Measurements from ENCODE around the gene POLH.

Gene POLH

DNA sequence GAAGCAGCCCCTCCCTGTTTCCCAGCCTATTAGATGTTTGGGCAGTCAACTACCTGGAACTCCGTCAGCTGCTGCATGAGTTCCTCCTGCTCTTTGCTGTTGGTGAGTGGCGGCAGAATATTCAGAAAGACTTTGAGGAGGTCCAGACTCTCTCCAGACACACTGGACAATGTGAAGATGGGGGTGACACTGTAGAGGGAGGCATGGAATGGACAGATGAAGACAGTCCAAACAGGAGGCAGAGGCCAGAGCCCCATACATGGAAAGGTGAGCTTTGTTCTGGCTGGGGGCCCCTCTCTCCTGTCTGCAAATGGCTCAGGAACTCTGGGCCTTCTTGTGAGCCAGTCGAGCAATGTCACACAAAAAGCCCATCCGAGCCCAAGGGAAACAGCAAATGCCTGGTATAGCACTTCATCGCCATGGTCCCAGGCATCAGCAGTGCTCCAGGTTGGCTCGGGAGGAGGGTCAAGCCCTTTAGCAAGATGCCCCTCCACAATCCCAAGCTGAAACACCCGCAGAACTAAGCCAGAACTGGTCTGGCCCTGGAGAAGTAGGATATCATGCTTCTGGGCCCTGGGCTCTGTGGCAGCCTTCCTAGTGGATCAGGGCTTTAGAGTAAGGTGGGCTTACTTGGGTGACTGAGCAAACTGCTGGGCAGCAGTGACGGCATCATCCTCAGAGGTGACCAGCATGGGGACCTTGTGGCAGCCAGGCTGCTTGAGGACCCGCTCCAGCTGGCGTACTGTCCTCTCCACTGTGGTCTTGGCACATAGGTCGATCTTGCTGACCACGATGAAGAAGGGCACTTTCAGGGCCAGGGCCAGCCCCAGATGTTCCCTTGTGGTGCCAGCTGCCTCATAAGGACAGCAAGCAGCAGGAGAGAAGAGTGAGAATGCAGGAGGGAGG, 48.1 kb downstream of the POLH start:
- TF ChIP-seq, protein P1, sequence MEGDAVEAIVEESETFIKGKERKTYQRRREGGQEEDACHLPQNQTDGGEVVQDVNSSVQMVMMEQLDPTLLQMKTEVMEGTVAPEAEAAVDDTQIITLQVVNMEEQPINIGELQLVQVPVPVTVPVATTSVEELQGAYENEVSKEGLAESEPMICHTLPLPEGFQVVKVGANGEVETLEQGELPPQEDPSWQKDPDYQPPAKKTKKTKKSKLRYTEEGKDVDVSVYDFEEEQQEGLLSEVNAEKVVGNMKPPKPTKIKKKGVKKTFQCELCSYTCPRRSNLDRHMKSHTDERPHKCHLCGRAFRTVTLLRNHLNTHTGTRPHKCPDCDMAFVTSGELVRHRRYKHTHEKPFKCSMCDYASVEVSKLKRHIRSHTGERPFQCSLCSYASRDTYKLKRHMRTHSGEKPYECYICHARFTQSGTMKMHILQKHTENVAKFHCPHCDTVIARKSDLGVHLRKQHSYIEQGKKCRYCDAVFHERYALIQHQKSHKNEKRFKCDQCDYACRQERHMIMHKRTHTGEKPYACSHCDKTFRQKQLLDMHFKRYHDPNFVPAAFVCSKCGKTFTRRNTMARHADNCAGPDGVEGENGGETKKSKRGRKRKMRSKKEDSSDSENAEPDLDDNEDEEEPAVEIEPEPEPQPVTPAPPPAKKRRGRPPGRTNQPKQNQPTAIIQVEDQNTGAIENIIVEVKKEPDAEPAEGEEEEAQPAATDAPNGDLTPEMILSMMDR (IDR thresholded peaks at IDR 0.05; ENCODE audit: control extremely low read depth, extremely low read depth, low read depth, missing control alignments), result no peak
- CTCF ChIA-PET, result interaction anchor here (2.4 to 2.9 kb wide), 2 partner anchors 10 to 16 kb away, joined by 6 to 10 read pairs; no protein-coding TSS in a partner anchor
- no peak for DNase-seq (ENCODE audit: extremely low spot score)
- POLR2A ChIA-PET, result no interaction called here

DNA sequence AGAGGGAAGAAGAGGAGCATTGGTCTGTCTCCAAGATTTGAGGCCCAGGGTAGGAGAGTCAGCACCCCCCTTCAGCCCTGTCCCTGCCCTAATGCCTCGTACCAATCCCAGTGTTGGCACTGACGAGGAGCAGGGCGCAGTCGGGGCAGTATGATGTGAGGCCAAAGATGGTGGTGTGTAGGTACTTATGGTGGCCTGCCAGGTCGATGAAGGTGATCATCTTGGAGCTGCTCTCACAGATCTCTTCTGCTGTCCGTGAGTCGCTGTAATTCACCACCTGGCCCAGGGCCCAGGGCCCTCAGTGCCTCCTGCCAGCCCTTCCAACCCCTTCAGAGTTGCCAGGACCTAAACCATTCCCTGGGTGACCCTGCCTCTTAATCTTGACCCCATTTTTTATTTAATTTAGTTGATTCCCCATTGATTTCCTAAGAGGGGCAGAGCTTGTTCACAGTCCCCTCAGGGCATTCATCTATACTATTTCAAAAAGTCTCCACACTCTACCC, 48.9 kb downstream of the POLH start:
- DNase-seq (ENCODE audit: extremely low spot score), result no peak
- TF ChIP-seq, protein P1 (IDR thresholded peaks at IDR 0.05; ENCODE audit: control extremely low read depth, extremely low read depth, low read depth, missing control alignments), result no peak
- ChIA-PET POLR2A (no interaction called here), CTCF (interaction anchor here (2.4 to 2.9 kb wide), 2 partner anchors 11 to 16 kb away, joined by 6 to 10 read pairs; no protein-coding TSS in a partner anchor)

DNA sequence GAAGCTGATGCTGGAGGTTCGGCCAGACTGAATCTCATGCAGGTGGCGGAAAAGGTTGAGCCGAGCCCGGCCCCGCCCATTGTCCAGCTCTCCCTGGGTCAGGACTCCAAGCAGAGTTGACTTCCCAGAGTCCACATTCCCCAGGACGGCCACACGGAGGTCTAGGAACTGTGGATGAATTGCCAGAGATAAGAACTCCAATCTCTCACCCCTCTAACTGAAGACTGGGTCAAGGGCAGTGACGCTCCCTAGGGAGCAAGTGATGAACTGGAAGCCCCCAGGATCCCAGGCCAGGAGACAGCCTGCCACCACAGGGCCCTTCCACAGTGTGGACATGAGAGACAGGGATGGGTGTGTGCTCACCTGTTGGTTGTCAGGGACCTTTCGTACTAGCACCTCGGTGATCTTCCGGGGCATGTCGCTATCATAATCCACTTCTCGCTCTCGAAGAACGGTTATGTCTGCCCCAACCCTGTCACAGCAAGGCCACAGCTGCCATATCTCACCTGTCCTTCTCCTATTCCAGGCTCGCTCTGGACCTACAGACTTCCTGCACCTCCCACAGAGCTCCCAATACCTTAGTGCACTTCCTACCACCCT, 49.5 kb downstream of the POLH start:
- POLR2A ChIA-PET, result no interaction called here
- TF ChIP-seq, protein P1 (IDR thresholded peaks at IDR 0.05; ENCODE audit: control extremely low read depth, extremely low read depth, low read depth, missing control alignments), result no peak
- CTCF ChIA-PET, result interaction anchor here (1.0 to 2.9 kb wide), 3 partner anchors 11 to 17 kb away, joined by 4 to 10 read pairs (median 6); no protein-coding TSS in a partner anchor

DNA sequence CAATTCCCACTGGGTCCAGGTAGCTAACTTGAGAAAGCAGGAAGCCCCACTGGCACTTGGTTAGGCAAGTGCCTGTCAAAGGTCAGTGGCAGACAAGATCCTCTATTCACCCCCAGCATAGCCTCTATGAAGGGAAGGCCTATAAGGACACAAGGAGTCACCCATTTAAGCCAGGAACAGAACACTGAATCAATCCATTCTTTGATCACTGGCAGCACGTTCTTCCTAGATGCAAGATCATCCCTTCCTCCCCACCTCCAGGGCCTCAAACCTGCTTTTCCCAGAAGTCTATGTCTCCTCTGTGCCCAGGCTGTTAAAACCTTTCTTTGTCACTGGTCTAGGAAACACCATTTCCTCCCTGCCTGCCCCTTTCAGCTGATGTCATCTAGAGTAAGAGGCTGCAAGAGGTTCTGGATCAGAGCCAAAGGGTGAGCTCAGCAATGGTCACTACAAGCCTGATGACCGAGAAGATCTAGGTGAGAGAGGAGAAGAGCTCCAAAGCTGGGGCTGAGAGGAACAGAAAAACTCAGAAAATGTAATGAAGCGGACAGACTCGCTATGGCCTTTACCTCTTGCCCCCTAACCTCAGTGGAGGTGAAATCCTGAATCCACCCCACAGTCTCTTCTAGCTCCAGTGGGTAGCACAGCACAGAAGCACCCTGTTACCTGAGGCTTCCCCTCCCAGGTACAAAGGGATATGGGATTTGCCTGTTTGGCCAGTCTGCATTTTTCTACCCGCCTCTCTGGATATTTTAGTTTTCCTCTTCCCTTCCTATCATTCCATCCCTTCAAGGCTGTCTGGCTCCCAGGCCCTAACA, 51.2 kb downstream of the POLH start:
- no peak for DNase-seq (ENCODE audit: extremely low spot score)

More for the DNA sequence above, 49.5 kb downstream of the POLH start:
- DNase-seq (ENCODE audit: extremely low spot score), result no peak

DNA sequence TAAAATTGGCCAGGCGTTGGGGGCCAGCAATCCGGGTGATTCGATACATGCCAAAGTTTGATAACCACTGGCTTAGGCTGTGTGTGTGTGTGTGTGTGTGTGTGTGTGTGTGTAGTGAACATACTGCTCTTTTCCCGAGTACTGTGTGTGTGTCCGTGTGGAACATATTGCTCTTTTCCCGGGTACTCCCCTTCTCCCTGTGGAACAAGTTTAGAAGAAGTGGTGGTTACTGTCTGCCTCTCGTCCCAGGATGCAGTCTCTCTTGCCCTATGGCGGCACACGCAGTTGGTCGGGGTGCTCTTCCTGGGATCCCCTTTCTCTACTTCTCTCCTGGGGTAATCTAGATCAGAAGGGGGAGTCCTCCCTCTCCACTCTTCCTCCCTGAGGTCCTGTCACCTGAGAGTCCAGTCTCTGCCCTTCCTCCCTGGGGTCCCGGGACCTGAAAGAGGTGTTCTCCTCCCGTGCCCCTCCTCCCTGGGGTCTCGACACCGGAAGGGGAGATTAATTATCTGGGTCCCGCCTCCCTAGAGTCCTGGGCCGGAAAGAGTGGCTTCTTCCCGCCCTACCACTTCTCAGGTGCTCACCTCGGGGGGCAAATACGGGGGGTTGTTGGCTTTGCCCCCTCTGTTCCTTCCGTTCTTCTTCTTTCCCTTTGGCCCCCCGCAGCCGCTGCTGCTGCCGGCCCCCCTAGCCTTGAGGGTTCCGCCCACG, 52.6 kb downstream of the POLH start:
- POLR2A ChIA-PET, result interaction anchor here (1.1 to 1.2 kb wide), 2 partner anchors 18 to 618 kb away, joined by 3 read pairs; partner anchors contain the start of gene HSP90AB1
- peak; percentile 66 for DNase-seq (ENCODE audit: extremely low spot score)
- CTCF ChIA-PET, result interaction anchor here (1.2 to 2.9 kb wide), 6 partner anchors 13 to 503 kb away, joined by 3 to 18 read pairs (median 6); no protein-coding TSS in a partner anchor
- TF ChIP-seq, protein P1 (IDR thresholded peaks at IDR 0.05; ENCODE audit: control extremely low read depth, extremely low read depth, low read depth, missing control alignments), result no peak

More for the DNA sequence above, 51.2 kb downstream of the POLH start:
- TF ChIP-seq, protein P1 (IDR thresholded peaks at IDR 0.05; ENCODE audit: control extremely low read depth, extremely low read depth, low read depth, missing control alignments), result no peak
- ChIA-PET CTCF (interaction anchor here (1.0 to 1.4 kb wide), 2 partner anchors 9 to 19 kb away, joined by 3 to 4 read pairs; no protein-coding TSS in a partner anchor), POLR2A (interaction anchor here (1.3 kb wide), 1 partner anchor 9 kb away, joined by 3 read pairs; no protein-coding TSS in a partner anchor)
